Keratinocyte (primary cell): ENCODE measurements around the gene CRYL1.

ENCODE experiments used
- CTCF ChIP-seq, 3 experiments: IDR thresholded peaks in 1 of 3; conservative IDR thresholded peaks in 1 of 3; optimal IDR thresholded peaks in 1 of 3; 2 replicates in 2 of 3; 3 replicates in 1 of 3; pipeline versions ENCODE3 to v1.5.1; 2011; ENCODE audit warnings: low read length in 3 of 3, mild to moderate bottlenecking in 3 of 3, moderate library complexity in 2 of 3, control low read depth in 1 of 3, inconsistent platforms in 1 of 3; ENCODE audit not compliant: insufficient read depth in 2 of 3; ENCODE audit errors: extremely low read depth in 1 of 3
- EZH2 ChIP-seq: IDR thresholded peaks from one replicate; pipeline ENCODE4 v1.6.1; 2012; ENCODE audit warnings: inconsistent platforms, mild to moderate bottlenecking, low read length, moderate library complexity

GRCh38 chr13:20544201-20544923 is 18.7 kb upstream of the CRYL1 start:
- TF ChIP-seq CTCF (optimal IDR thresholded peaks at IDR 0.05 in 1 of 3, IDR thresholded peaks at IDR 0.05 in 1 of 3, conservative IDR thresholded peaks at IDR 0.05 in 1 of 3; ENCODE audit: extremely low read depth in 1 of 3, insufficient read depth in 2 of 3, low read length in 3 of 3) = no peak
- TF ChIP-seq EZH2 = no peak
